SK-N-SH (cell line): ENCODE measurements around the gene ERAP2. TPM values are rescaled to one million over a fixed set of nuclear protein-coding genes. Genes with fewer than 3 reads are reported as not detected.

Source experiments
- CTCF ChIA-PET: fragments of 300-600, 350-600 bp; formaldehyde crosslinking; extraction: SDS; loops from one replicate; lab custom pipeline; 2021; lab: Yijun Ruan, JAX
- POLR2A ChIA-PET: fragments of 350-600 bp; sonication (Branson Sonifier 250); formaldehyde crosslinking; extraction: SDS; loops from one replicate; lab custom pipeline; 2020; ENCODE audit warnings: antibody characterized with exemption, inconsistent platforms; lab: Yijun Ruan, JAX
- DNase-seq: peaks from one replicate; pipeline ENCODE4 v3.0.0; 2012
- H2AFZ ChIP-seq: fragments of 200-600 bp; sonication (generic); 2 replicates; pipeline ENCODE4 v1.8.1; 2016; ENCODE audit warnings: antibody characterized with exemption, mild to moderate bottlenecking, low read depth
- H3F3A ChIP-seq: fragments of 200-600 bp; sonication (generic); replicated peaks from 2 replicates; pipeline ENCODE3; 2016; ENCODE audit warnings: antibody characterized with exemption, mild to moderate bottlenecking; ENCODE audit not compliant: insufficient read depth
- H3K27ac ChIP-seq, 2 experiments: fragments of 200-500 bp in 1 of 2; fragments of 200-600 bp in 1 of 2; sonication (Bioruptor generic) in 1 of 2; sonication (generic), shearing (Covaris generic) in 1 of 2; 2 replicates each; pipeline versions ENCODE4 v1.5.1 to v1.6.1; 2014 to 2016; ENCODE audit warnings: low read depth in 2 of 2, inconsistent platforms in 1 of 2, low read length in 1 of 2, mild to moderate bottlenecking in 1 of 2, mixed read lengths in 1 of 2
- H3K27me3 ChIP-seq: fragments of 200-600 bp; sonication (generic), shearing (Covaris generic); 2 replicates; pipeline ENCODE4 v1.6.1; 2016; ENCODE audit warnings: mixed run types; ENCODE audit not compliant: insufficient read depth
- H3K36me3 ChIP-seq, 2 experiments: fragments of 200-500 bp in 1 of 2; fragments of 200-600 bp in 1 of 2; sonication (Bioruptor generic) in 1 of 2; sonication (generic) in 1 of 2; replicated peaks in 1 of 2; 2 replicates each; pipeline versions ENCODE3 to v1.5.1; 2014 to 2016; ENCODE audit warnings: low read length in 1 of 2, mild to moderate bottlenecking in 1 of 2; ENCODE audit not compliant: insufficient read depth in 2 of 2, control insufficient read depth in 1 of 2
- H3K4me1 ChIP-seq, 2 experiments: fragments of 200-500 bp in 1 of 2; fragments of 200-600 bp in 1 of 2; sonication (Bioruptor generic) in 1 of 2; sonication (generic), shearing (Covaris generic) in 1 of 2; 2 replicates each; pipeline versions ENCODE4 v1.5.1 to v1.6.1; 2014 to 2016; ENCODE audit warnings: low read depth in 1 of 2, low read length in 1 of 2, mixed run types in 1 of 2; ENCODE audit not compliant: insufficient read depth in 2 of 2, control insufficient read depth in 1 of 2
- H3K4me2 ChIP-seq: fragments of 200-600 bp; sonication (generic), shearing (Covaris generic); 2 replicates; pipeline ENCODE4 v1.6.1; 2017; ENCODE audit warnings: mixed run types
- H3K4me3 ChIP-seq, 2 experiments: fragments of 200-500 bp in 1 of 2; fragments of 200-600 bp in 1 of 2; sonication (Bioruptor generic) in 1 of 2; sonication (generic), shearing (Covaris generic) in 1 of 2; 2 replicates each; pipeline versions ENCODE4 v1.5.1 to v1.8.1; 2014 to 2016; ENCODE audit warnings: low read depth in 2 of 2, inconsistent platforms in 1 of 2, low read length in 1 of 2, mild to moderate bottlenecking in 1 of 2, mixed read lengths in 1 of 2, moderate library complexity in 1 of 2
- H3K79me2 ChIP-seq: fragments of 200-600 bp; sonication (generic); 2 replicates; pipeline ENCODE4 v1.8.1; 2017; ENCODE audit warnings: mild to moderate bottlenecking; ENCODE audit not compliant: insufficient read depth
- H3K9ac ChIP-seq: fragments of 200-600 bp; sonication (generic); 2 replicates; pipeline ENCODE4 v1.6.1; 2017; ENCODE audit warnings: mixed run types
- H3K9me2 ChIP-seq: fragments of 200-600 bp; sonication (generic); 2 replicates; pipeline ENCODE4 v1.6.1; 2017; ENCODE audit warnings: mixed run types
- H3K9me3 ChIP-seq: fragments of 200-600 bp; sonication (generic); 2 replicates; pipeline ENCODE4 v1.6.1; 2017; ENCODE audit warnings: mixed run types, mild to moderate bottlenecking, moderate library complexity
- H4K20me1 ChIP-seq: fragments of 200-600 bp; sonication (generic); 2 replicates; pipeline ENCODE4 v1.6.1; 2017; ENCODE audit warnings: mild to moderate bottlenecking, mixed run types; ENCODE audit not compliant: insufficient read depth
- ELF1 ChIP-seq: IDR thresholded peaks from 2 replicates; pipeline ENCODE4 v1.4.0; 2012
- JUND ChIP-seq: IDR thresholded peaks from 2 replicates; pipeline ENCODE4 v1.4.0; 2012
- RFX5 ChIP-seq: IDR thresholded peaks from 2 replicates; pipeline ENCODE4 v1.6.1; 2012; ENCODE audit warnings: mild to moderate bottlenecking, improper control_type of control experiment, low read length
- SMC3 ChIP-seq: IDR thresholded peaks from 2 replicates; pipeline ENCODE4 v1.6.1; 2012; ENCODE audit warnings: low read depth, low read length, improper control_type of control experiment
- TAF1 ChIP-seq: IDR thresholded peaks from 2 replicates; pipeline ENCODE4 v1.6.1; 2012; ENCODE audit warnings: low read depth, mild to moderate bottlenecking, low read length, moderate library complexity, borderline replicate concordance
- USF1 ChIP-seq: IDR thresholded peaks from 2 replicates; pipeline ENCODE4 v1.4.0; 2012; ENCODE audit warnings: low read depth, borderline replicate concordance
- WGBS: methylation state at CpG from one replicate; pipeline ENCODE4 v1.1.6; 2017; ENCODE audit warnings: low lambda C conversion rate; 5-methylcytosine and 5-hydroxymethylcytosine counted together
- polyA plus RNA-seq, 3 experiments: library from polyadenylated mRNA; depleted of rRNA; stranded (reverse); fragments of >200 nt; gene quantifications; 2 replicates each; pipeline ENCODE4 v1.2.3, GENCODE V29; 2012
- TF ChIP-seq, protein P1 (sequence below): IDR thresholded peaks from 2 replicates; pipeline ENCODE4 v1.6.1; 2012; ENCODE audit warnings: mild to moderate bottlenecking, low read depth, low read length, moderate library complexity
- TF ChIP-seq, protein P2 (sequence below): IDR thresholded peaks from 2 replicates; pipeline ENCODE4 v1.4.0; 2012; ENCODE audit warnings: low read depth, borderline replicate concordance

Gene ERAP2
- polyA plus RNA-seq, 1 of the 3 experiments (the other 2 are of a cell fraction), result 13.2 TPM

DNA sequence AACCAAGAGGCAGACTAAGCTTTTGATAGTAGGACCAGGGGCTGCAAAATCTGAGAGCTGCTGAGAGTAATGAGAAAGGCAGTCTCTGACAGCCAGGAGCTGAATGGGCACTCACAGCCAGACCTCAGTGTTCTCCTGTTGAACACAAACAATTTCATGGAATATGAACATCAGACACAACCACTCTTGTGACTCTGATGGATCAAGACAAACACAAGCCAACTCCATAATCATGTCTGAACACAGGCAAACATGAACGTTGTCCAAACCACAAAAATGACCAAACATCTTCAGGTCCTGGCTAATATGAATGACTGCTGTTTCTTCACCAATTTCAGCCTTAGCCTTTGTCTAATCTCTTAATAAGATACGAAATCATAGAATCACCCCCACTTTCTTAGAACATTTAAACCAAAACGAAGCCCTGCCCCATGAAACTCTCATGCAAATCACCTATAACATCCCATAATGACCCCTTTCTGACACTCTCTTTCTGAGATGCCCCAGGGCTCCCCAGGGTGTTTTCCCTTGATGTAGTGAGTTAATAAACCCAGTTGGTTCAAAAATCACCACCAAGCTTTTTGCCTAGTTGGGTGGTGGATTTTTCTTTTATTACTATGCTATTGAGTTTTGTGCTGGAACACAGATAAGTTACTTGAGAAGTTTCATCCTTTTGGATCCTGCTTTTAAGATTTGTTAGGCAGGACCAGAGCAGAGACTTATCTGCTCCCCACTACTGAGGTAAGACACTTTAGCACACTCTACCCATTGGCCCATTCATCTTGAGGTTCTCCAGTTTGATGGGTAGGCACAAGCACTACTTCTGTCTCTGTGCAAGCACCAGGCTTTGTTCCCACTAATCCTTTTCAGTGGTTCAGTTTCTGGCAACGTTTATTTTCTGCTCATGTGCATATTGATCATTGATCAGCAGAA is 5.9 kb upstream of the ERAP2 start:
- 58% methylated on average over 4 of the region's 4 CpGs for WGBS
- TF ChIP-seq RFX5 (no peak), SMC3 (no peak), USF1 (no peak), TAF1 (no peak), JUND (no peak), ELF1 (no peak)
- TF ChIP-seq, protein P1, sequence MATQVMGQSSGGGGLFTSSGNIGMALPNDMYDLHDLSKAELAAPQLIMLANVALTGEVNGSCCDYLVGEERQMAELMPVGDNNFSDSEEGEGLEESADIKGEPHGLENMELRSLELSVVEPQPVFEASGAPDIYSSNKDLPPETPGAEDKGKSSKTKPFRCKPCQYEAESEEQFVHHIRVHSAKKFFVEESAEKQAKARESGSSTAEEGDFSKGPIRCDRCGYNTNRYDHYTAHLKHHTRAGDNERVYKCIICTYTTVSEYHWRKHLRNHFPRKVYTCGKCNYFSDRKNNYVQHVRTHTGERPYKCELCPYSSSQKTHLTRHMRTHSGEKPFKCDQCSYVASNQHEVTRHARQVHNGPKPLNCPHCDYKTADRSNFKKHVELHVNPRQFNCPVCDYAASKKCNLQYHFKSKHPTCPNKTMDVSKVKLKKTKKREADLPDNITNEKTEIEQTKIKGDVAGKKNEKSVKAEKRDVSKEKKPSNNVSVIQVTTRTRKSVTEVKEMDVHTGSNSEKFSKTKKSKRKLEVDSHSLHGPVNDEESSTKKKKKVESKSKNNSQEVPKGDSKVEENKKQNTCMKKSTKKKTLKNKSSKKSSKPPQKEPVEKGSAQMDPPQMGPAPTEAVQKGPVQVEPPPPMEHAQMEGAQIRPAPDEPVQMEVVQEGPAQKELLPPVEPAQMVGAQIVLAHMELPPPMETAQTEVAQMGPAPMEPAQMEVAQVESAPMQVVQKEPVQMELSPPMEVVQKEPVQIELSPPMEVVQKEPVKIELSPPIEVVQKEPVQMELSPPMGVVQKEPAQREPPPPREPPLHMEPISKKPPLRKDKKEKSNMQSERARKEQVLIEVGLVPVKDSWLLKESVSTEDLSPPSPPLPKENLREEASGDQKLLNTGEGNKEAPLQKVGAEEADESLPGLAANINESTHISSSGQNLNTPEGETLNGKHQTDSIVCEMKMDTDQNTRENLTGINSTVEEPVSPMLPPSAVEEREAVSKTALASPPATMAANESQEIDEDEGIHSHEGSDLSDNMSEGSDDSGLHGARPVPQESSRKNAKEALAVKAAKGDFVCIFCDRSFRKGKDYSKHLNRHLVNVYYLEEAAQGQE, result no peak
- TF ChIP-seq, protein P2, sequence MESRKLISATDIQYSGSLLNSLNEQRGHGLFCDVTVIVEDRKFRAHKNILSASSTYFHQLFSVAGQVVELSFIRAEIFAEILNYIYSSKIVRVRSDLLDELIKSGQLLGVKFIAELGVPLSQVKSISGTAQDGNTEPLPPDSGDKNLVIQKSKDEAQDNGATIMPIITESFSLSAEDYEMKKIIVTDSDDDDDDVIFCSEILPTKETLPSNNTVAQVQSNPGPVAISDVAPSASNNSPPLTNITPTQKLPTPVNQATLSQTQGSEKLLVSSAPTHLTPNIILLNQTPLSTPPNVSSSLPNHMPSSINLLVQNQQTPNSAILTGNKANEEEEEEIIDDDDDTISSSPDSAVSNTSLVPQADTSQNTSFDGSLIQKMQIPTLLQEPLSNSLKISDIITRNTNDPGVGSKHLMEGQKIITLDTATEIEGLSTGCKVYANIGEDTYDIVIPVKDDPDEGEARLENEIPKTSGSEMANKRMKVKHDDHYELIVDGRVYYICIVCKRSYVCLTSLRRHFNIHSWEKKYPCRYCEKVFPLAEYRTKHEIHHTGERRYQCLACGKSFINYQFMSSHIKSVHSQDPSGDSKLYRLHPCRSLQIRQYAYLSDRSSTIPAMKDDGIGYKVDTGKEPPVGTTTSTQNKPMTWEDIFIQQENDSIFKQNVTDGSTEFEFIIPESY, result no peak
- Histone ChIP-seq H2AFZ (no peak overlapping the region; the same call in 1 of the 2 replicates), H4K20me1 (no peaks in the 10 kb centered on the region), H3K79me2 (no peaks in the 10 kb centered on the region), H3K27ac (no peak overlapping the region), H3K36me3 (no peaks in the 10 kb centered on the region), H3K4me1 (no peaks in the 10 kb centered on the region), H3K9ac (no peak overlapping the region), H3K4me3 (no peak overlapping the region), H3K9me3 (no peaks in the 10 kb centered on the region), H3K4me2 (no peak overlapping the region), H3K27me3 (no peaks in the 10 kb centered on the region), H3F3A (no peaks in the 10 kb centered on the region), H3K9me2 (no peaks in the 10 kb centered on the region)
- DNase-seq, result no peak
- ChIA-PET POLR2A (no interaction called here), CTCF (interaction anchor here (1.1 to 9.4 kb wide), 9 partner anchors 8 to 297 kb away, joined by 3 to 80 read pairs (median 12); partner anchors contain the start of gene LIX1)
